Osteocyte (in vitro differentiated cells): ENCODE data around the gene FKBP15. TPM values are rescaled to one million over a fixed set of nuclear protein-coding genes. Genes with fewer than 3 reads are reported as not detected.

ENCODE experiments used
- DNase-seq: peaks from one replicate; pipeline ENCODE4 v3.0.0; 2021; ENCODE audit warnings: mixed read lengths; ENCODE audit not compliant: unreplicated experiment; ENCODE audit errors: extremely low spot score
- H3K27ac Mint-ChIP-seq: one replicate; pipeline ENCODE4 v1.8.0; 2021; ENCODE audit warnings: mild to moderate bottlenecking, mixed read lengths; ENCODE audit not compliant: unreplicated experiment
- H3K27me3 Mint-ChIP-seq: one replicate; pipeline ENCODE4 v1.8.0; 2021; ENCODE audit warnings: mixed read lengths; ENCODE audit not compliant: unreplicated experiment
- H3K36me3 Mint-ChIP-seq: one replicate; pipeline ENCODE4 v1.8.0; 2021; ENCODE audit warnings: mixed read lengths; ENCODE audit not compliant: unreplicated experiment
- H3K4me1 Mint-ChIP-seq: one replicate; pipeline ENCODE4 v1.8.0; 2021; ENCODE audit warnings: mixed read lengths; ENCODE audit not compliant: unreplicated experiment
- H3K4me3 Mint-ChIP-seq: one replicate; pipeline ENCODE4 v1.8.0; 2021; ENCODE audit warnings: mild to moderate bottlenecking, moderate library complexity, mixed read lengths; ENCODE audit not compliant: unreplicated experiment
- H3K9me3 Mint-ChIP-seq: one replicate; pipeline ENCODE4 v1.8.0; 2021; ENCODE audit warnings: mixed read lengths; ENCODE audit not compliant: unreplicated experiment
- CTCF ChIP-seq: fragments of 200-600 bp; sonication (generic); IDR thresholded peaks from 2 replicates; pipeline ENCODE4 v1.5.0; 2021; ENCODE audit warnings: antibody characterized with exemption, mild to moderate bottlenecking, moderate library complexity
- total RNA-seq: library from RNA; stranded (reverse); gene quantifications from 2 replicates; pipeline ENCODE4 v1.2.1, GENCODE V29; 2021

Gene FKBP15
- total RNA-seq, 1 donor from 2014 or later, result 31.9 TPM

GRCh38 chr9:113192455-113192854 is 28.6 kb downstream of the FKBP15 start:
- Mint-ChIP-seq H3K4me3 (no peak overlapping the region), H3K27me3 (no peaks in the 10 kb centered on the region), H3K9me3 (no peaks in the 10 kb centered on the region), H3K36me3 (peaks cover 31% of the 10 kb centered on the region), H3K27ac (no peak overlapping the region), H3K4me1 (peaks cover 9% of the 10 kb centered on the region)
- DNase-seq, result no peak
- TF ChIP-seq CTCF, result no peak

DNA sequence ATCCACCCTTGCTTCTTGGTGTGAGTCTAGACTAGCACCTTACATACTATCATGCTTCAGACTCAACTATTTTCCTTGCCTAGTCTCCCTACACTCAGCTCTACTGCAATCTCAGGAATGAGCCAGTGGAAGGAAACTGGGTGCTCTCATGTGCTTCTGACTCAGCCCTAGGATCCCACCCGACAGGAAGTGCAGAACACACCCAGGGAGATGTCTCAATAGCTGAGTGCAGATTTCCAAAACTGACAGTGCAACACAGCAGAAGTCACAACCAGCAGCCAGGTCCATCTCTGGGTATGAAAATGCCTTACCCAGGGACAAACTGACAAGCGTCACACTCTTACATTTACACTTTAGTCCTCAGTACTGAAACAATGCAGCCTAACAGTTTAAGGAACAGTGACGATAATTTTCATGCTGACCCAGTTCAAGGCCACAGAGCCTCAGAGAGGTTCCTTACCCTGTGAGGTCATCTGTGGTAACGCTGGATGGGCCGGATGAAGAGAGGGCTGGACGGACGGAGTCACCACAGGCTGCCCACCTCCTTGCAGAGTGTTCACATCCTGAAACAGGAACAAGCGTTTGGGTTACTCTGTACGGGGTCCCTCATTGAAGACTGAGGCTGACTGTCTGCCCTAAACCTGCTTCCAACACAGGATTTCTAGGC is 33.0 kb downstream of the FKBP15 start:
- DNase-seq, result no peak
- no peak overlapping the region for H3K4me3 Mint-ChIP-seq

GRCh38 chr9:113186137-113186755 is 34.8 kb downstream of the FKBP15 start:
- Mint-ChIP-seq H3K27ac (peak overlapping the region; percentile 19), H3K9me3 (no peaks in the 10 kb centered on the region), H3K4me1 (peaks cover 10% of the 10 kb centered on the region), H3K36me3 (peaks cover 63% of the 10 kb centered on the region), H3K4me3 (no peak overlapping the region), H3K27me3 (no peaks in the 10 kb centered on the region)
- TF ChIP-seq CTCF, result no peak
- no peak for DNase-seq

More for the DNA sequence above, 33.0 kb downstream of the FKBP15 start:
- peaks cover 49% of the 10 kb centered on the region for H3K36me3 Mint-ChIP-seq
- peak overlapping the region; percentile 85 for H3K27ac Mint-ChIP-seq
- no peaks in the 10 kb centered on the region for H3K27me3 Mint-ChIP-seq
- H3K9me3 Mint-ChIP-seq, result no peaks in the 10 kb centered on the region
- TF ChIP-seq CTCF, result no peak
- H3K4me1 Mint-ChIP-seq, result peaks cover 10% of the 10 kb centered on the region

DNA sequence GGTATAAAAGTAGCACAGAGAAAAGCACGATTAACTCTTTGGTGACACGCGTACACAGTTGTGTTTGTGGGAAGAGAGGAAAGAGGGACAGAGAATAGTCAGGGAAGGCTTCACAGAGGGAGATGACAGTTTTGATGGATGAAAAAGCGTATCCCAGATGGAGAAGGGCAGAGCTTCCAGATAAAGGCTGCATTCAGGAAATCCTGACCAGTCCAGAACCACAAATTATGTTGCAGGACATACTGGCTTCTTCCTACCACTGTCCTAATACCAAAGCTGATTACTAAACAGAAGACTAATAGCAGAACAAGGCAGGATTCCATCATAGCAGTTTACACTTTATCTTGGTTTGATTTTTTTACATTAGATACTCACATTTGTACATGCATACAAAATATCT is 35.8 kb downstream of the FKBP15 start:
- no peaks in the 10 kb centered on the region for H3K27me3 Mint-ChIP-seq
- no peak overlapping the region for H3K27ac Mint-ChIP-seq
- DNase-seq, result no peak
- peaks cover 10% of the 10 kb centered on the region for H3K4me1 Mint-ChIP-seq
- no peaks in the 10 kb centered on the region for H3K9me3 Mint-ChIP-seq
- H3K36me3 Mint-ChIP-seq, result peaks cover 66% of the 10 kb centered on the region
- TF ChIP-seq CTCF, result no peak
- no peak overlapping the region for H3K4me3 Mint-ChIP-seq

GRCh38 chr9:113184539-113184938 is 36.5 kb downstream of the FKBP15 start:
- Mint-ChIP-seq H3K4me1 (peaks cover 10% of the 10 kb centered on the region), H3K27ac (no peak overlapping the region), H3K9me3 (no peaks in the 10 kb centered on the region), H3K27me3 (no peaks in the 10 kb centered on the region), H3K36me3 (peaks cover 64% of the 10 kb centered on the region), H3K4me3 (no peak overlapping the region)
- TF ChIP-seq CTCF, result no peak
- no peak for DNase-seq
